GM19468 (cell line): ENCODE data around the gene CREM.

Experiments used
- ATAC-seq: cut with Tn5 transposase; IDR thresholded peaks from one replicate; pipeline ENCODE4 v1.9.1; 2021; ENCODE audit warnings: mild to moderate bottlenecking, moderate library complexity, moderate number of reproducible peaks; ENCODE audit not compliant: unreplicated experiment; ENCODE audit errors: extremely low read depth

The CREM gene

DNA sequence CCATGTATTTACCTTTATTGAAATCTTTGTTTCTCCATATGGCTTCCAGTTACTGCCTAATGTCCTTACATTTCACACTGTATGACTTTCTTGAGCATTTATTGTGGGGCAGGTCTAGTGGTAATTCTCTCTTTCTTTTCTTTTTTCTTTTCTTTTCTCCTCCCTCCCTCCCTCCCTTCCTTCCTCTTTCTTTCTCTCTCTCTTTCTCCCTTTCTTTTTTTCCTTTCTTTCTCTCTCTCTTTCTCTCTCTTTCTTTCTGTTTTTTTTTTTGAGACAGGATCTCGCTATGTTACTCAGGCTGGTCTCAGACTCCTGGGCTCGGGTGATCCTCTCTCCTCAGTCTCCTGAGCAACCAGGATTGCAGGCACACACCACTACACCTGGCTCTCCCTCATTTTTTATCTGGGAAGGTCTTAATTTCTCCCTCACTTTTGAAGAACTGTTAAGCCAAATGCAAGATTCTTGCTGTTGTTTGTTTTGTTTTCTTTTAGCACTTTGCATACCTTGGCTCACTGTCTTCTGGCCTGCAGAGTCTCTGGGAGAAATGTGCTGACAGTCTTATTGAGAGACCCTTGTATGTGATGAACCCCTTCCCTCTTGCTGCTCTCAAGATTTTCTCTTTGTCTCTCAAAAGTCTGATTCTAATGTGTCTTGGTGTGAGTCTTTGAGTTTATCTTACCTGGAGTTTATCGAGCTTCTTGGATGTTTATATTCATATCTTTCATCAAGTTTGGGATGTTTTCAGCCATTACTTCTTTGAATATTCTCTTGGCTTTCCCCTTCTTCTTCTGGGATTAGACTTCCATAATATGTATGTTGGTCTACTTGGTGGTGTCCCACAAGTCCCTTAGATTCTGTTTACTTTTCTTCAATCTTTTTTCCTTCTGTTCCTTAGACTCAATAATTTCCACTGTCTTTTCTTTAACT lies 130.7 kb downstream of the CREM start:
- ATAC-seq: no peak

- no peak for ATAC-seq
These were observed 133.2 kb downstream of the CREM start for GRCh38 chr10:35259769-35260397.

GRCh38 chr10:35262436-35262835 lies 135.8 kb downstream of the CREM start:
- ATAC-seq: no peak
